IgD-negative memory B cell (primary cell): ENCODE data around the gene PRR12. TPM values are rescaled to one million over a fixed set of nuclear protein-coding genes. Genes with fewer than 3 reads are reported as not detected.

Experiments
- H3K27ac Mint-ChIP-seq, 3 donors: one replicate each; pipeline ENCODE4 v1.8.0; 2020 to 2022; ENCODE audit warnings: mild to moderate bottlenecking in 3 of 3, mixed read lengths in 3 of 3, moderate library complexity in 1 of 3
- H3K27me3 Mint-ChIP-seq: one replicate; pipeline ENCODE4 v1.8.0; 2021; ENCODE audit warnings: mixed read lengths
- H3K36me3 Mint-ChIP-seq: one replicate; pipeline ENCODE4 v1.8.0; 2020; ENCODE audit warnings: mild to moderate bottlenecking, mixed read lengths
- H3K4me1 Mint-ChIP-seq, 3 donors: one replicate each; pipeline ENCODE4 v1.8.0; 2020 to 2022; ENCODE audit warnings: mixed read lengths in 3 of 3, mild to moderate bottlenecking in 1 of 3
- H3K4me3 Mint-ChIP-seq, 4 donors: one replicate each; pipeline ENCODE4 v1.8.0; 2020 to 2022; ENCODE audit warnings: mild to moderate bottlenecking in 4 of 4, mixed read lengths in 4 of 4, moderate library complexity in 3 of 4
- H3K9me3 Mint-ChIP-seq, 3 donors: one replicate each; pipeline ENCODE4 v1.8.0; 2020 to 2021; ENCODE audit warnings: mixed read lengths in 3 of 3, mild to moderate bottlenecking in 1 of 3
- polyA plus RNA-seq: library from polyadenylated mRNA; unstranded; fragments of 300-500 nt; fragmentation: Illumina TruSeq; gene quantifications from one replicate; pipeline ENCODE4 v1.2.3, GENCODE V29; 2021

Gene PRR12
- polyA plus RNA-seq, 1 donor from 2014 or later = 0.70 TPM

DNA sequence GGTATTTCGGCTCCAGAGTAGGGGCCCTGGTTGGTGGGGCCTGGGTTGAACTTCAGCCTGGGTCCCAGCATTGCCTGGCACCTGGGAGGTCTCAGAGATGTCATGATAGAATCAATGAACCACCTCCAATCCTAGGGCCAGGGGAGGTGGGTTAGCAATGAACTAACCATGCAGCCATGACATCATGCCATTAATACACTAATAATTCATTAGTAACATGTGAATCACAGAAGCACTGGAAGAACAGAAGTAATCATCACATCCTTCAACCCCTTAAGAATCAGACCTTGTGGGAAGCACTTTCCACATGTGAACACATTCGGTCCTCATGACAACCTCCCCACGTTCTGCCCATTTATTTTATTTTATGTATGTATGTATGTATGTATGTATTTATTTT, 17.6 kb upstream of the PRR12 start:
- H3K4me1 Mint-ChIP-seq = peaks cover 8 to 17% (median 14%) of the 10 kb centered on the region in 3 donors
- H3K4me3 Mint-ChIP-seq = no peak overlapping the region
- H3K36me3 Mint-ChIP-seq = no peaks in the 10 kb centered on the region
- H3K27ac Mint-ChIP-seq = no peak overlapping the region
- no peaks in the 10 kb centered on the region for H3K27me3 Mint-ChIP-seq
- H3K9me3 Mint-ChIP-seq = no peaks in the 10 kb centered on the region

GRCh38 chr19:49574206-49574755, 16.7 kb upstream of the PRR12 start:
- no peak overlapping the region for H3K27ac Mint-ChIP-seq
- H3K36me3 Mint-ChIP-seq = no peaks in the 10 kb centered on the region
- H3K9me3 Mint-ChIP-seq = no peaks in the 10 kb centered on the region
- H3K27me3 Mint-ChIP-seq = no peaks in the 10 kb centered on the region
- no peak overlapping the region for H3K4me3 Mint-ChIP-seq
- peaks cover 12 to 20% (median 15%) of the 10 kb centered on the region in 3 donors for H3K4me1 Mint-ChIP-seq

DNA sequence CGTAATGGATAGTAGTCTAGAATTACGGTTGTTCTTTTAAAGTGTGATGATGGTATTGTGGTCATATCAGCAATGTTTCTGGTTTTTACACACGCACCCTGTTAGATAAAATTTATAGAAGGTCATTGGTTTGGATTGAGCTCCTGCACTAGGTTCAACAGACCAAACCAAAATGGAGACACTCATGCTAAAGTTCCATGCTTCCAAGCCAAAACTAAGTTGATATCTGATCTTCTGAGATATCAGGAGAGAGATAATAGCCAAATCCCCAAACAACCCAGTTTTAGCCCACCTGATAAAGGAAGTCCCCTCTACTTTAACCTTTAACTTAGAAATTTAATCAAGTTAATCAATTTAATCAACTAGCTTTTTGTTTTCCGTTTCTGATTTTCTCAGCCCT, 11.8 kb upstream of the PRR12 start:
- peaks cover 16 to 20% (median 16%) of the 10 kb centered on the region in 3 donors for H3K4me1 Mint-ChIP-seq
- no peaks in the 10 kb centered on the region for H3K9me3 Mint-ChIP-seq
- H3K4me3 Mint-ChIP-seq = peak overlapping the region; percentile 89 to 99 (median 95)
- no peaks in the 10 kb centered on the region for H3K27me3 Mint-ChIP-seq
- H3K27ac Mint-ChIP-seq = peak overlapping the region in 1 of 3 donors; percentile 64
- H3K36me3 Mint-ChIP-seq = no peaks in the 10 kb centered on the region

DNA sequence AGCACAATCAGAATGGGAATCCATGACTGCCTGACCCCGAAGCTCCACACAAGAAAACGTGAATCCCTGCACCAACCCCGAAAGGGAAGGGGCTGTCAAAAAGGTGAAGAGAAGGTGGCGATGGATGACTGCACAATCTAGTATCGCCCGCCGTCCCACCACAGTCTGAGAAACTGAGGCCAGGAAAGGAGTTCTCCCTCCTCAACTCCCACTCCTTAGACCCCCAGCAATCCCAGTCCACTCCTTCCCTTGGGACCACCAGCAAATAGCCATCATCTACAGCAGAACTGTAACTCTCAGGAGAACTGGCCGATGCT, 11.1 kb upstream of the PRR12 start:
- H3K36me3 Mint-ChIP-seq = no peaks in the 10 kb centered on the region
- no peaks in the 10 kb centered on the region for H3K9me3 Mint-ChIP-seq
- H3K4me1 Mint-ChIP-seq = peaks cover 16 to 20% (median 16%) of the 10 kb centered on the region in 3 donors
- H3K27ac Mint-ChIP-seq = peak overlapping the region; percentile 76 to 94 (median 90)
- peak overlapping the region; percentile 89 to 99 (median 95) for H3K4me3 Mint-ChIP-seq
- no peaks in the 10 kb centered on the region for H3K27me3 Mint-ChIP-seq

GRCh38 chr19:49580264-49581006, 10.5 kb upstream of the PRR12 start, which contains the start of gene NOSIP:
TSS of gene NOSIP (minus strand) at chr19:49580556. CDS start at chr19:49560691, 19,865 bp downstream.
- Mint-ChIP-seq H3K36me3 (no peaks in the 10 kb centered on the region), H3K9me3 (no peaks in the 10 kb centered on the region), H3K4me1 (peaks cover 16 to 20% (median 16%) of the 10 kb centered on the region in 3 donors), H3K27ac (peak within 1 kb of the TSS; percentile 76 to 94 (median 90)), H3K27me3 (no peaks in the 10 kb centered on the region), H3K4me3 (peak within 1 kb of the TSS; percentile 89 to 99 (median 95))

DNA sequence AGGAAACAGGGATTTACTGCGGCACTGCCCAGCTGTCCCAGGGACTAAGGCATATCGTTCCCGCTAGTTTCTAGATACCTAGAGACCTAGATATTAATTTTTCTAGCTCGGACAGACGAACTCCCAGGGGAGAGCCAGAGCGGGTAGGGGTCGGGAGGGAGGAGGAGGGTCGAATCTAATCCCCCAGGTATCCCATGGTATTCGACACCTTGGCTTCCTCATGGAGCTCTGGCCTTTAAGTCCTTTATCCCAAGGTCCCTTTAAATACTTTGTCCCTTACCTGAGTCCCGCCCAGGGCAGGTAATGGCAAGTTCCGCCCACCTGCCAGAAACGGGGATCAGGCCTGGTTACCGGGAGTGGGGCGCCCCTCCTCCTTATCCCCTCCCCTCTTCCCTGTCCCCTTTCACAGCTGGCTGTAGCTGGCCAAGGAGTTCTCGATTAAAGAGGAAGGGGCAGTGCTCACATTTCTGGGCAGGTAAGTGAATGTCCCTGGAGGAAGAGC, 9.9 kb upstream of the PRR12 start, which contains the start of gene PRRG2:
TSS of gene PRRG2 (plus strand) at position 310 of the 502 bp plus-strand sequence. CDS start 1,904 bp downstream, outside the sequence.
- Mint-ChIP-seq H3K4me3 (peak within 1 kb of the TSS; percentile 89 to 99 (median 95)), H3K36me3 (no peaks in the 10 kb centered on the region), H3K9me3 (no peaks in the 10 kb centered on the region), H3K4me1 (peaks cover 16 to 20% (median 16%) of the 10 kb centered on the region in 3 donors), H3K27ac (peak within 1 kb of the TSS; percentile 76 to 94 (median 90)), H3K27me3 (no peaks in the 10 kb centered on the region)

DNA sequence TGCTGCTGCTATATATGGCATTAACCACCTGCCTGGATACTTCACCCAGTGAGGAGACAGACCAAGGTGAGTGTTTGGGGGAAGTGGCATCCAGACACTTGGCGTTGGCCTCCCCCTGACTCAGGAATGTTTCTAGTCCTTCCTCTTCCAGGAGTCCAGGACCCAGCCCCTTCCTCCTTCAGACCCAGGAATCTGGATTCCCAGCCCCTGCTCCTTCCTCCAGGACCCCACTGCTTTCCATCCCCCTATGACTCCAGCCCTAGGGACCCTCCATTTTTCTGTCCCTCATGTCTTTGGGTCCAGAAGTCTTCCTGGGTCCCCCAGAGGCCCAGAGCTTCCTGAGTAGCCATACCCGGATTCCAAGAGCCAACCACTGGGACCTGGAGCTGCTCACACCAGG, 7.7 kb upstream of the PRR12 start:
- no peaks in the 10 kb centered on the region for H3K36me3 Mint-ChIP-seq
- no peak overlapping the region for H3K27ac Mint-ChIP-seq
- H3K27me3 Mint-ChIP-seq = no peaks in the 10 kb centered on the region
- H3K9me3 Mint-ChIP-seq = no peaks in the 10 kb centered on the region
- H3K4me1 Mint-ChIP-seq = peaks cover 15 to 16% (median 16%) of the 10 kb centered on the region in 3 donors
- no peak overlapping the region for H3K4me3 Mint-ChIP-seq

GRCh38 chr19:49585023-49585422, 6.0 kb upstream of the PRR12 start:
- no peak overlapping the region for H3K27ac Mint-ChIP-seq
- H3K27me3 Mint-ChIP-seq = no peaks in the 10 kb centered on the region
- H3K9me3 Mint-ChIP-seq = no peaks in the 10 kb centered on the region
- peaks cover 7 to 12% (median 11%) of the 10 kb centered on the region in 3 donors for H3K4me1 Mint-ChIP-seq
- H3K36me3 Mint-ChIP-seq = peaks cover 2% of the 10 kb centered on the region
- no peak overlapping the region for H3K4me3 Mint-ChIP-seq

GRCh38 chr19:49587227-49587626, 3.8 kb upstream of the PRR12 start:
- H3K27ac Mint-ChIP-seq = no peak overlapping the region
- H3K4me1 Mint-ChIP-seq = peaks cover 0 to 9% (median 7%) of the 10 kb centered on the region in 3 donors
- peak overlapping the region in 2 of 4 donors; percentile 14 to 17 for H3K4me3 Mint-ChIP-seq
- H3K9me3 Mint-ChIP-seq = no peaks in the 10 kb centered on the region
- no peaks in the 10 kb centered on the region for H3K27me3 Mint-ChIP-seq
- H3K36me3 Mint-ChIP-seq = peaks cover 2% of the 10 kb centered on the region

- H3K4me1 Mint-ChIP-seq = peaks cover 4 to 19% (median 14%) of the 10 kb centered on the region in 3 donors
- H3K27ac Mint-ChIP-seq = peak overlapping the region in 2 of 3 donors; percentile 27 to 28
- no peaks in the 10 kb centered on the region for H3K9me3 Mint-ChIP-seq
- peaks cover 2% of the 10 kb centered on the region for H3K36me3 Mint-ChIP-seq
- no peaks in the 10 kb centered on the region for H3K27me3 Mint-ChIP-seq
- peak overlapping the region in 3 of 4 donors; percentile 7 to 78 (median 23) for H3K4me3 Mint-ChIP-seq
Observed at GRCh38 chr19:49588365-49589122, 2.4 kb upstream of the PRR12 start.

DNA sequence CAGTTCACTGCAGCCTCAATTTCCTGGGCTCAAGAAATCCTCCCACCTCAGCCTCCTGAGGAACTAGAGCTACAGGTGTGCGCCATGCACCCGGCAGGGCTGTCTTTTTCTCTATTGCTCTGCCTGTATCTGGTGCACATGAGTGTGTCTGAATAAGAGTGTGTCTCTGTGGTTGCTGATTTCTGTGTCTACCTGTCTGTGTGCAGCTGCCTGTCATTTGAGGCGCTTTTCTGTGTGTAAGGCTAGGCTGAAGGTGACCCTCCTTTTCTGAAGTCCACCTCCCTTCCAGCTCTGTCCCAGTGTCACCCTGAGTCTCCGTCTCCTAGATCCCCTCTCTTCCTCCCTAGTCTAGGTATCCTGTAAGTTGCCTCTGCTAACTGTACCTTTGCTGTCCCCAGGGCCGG, 1.5 kb upstream of the PRR12 start:
- Mint-ChIP-seq H3K27ac (peak overlapping the region in 2 of 3 donors; percentile 64 to 85), H3K27me3 (no peaks in the 10 kb centered on the region), H3K9me3 (no peaks in the 10 kb centered on the region), H3K36me3 (peaks cover 2% of the 10 kb centered on the region), H3K4me3 (peak overlapping the region in 2 of 4 donors; percentile 39 to 56), H3K4me1 (peaks cover 10 to 25% (median 19%) of the 10 kb centered on the region in 3 donors)

DNA sequence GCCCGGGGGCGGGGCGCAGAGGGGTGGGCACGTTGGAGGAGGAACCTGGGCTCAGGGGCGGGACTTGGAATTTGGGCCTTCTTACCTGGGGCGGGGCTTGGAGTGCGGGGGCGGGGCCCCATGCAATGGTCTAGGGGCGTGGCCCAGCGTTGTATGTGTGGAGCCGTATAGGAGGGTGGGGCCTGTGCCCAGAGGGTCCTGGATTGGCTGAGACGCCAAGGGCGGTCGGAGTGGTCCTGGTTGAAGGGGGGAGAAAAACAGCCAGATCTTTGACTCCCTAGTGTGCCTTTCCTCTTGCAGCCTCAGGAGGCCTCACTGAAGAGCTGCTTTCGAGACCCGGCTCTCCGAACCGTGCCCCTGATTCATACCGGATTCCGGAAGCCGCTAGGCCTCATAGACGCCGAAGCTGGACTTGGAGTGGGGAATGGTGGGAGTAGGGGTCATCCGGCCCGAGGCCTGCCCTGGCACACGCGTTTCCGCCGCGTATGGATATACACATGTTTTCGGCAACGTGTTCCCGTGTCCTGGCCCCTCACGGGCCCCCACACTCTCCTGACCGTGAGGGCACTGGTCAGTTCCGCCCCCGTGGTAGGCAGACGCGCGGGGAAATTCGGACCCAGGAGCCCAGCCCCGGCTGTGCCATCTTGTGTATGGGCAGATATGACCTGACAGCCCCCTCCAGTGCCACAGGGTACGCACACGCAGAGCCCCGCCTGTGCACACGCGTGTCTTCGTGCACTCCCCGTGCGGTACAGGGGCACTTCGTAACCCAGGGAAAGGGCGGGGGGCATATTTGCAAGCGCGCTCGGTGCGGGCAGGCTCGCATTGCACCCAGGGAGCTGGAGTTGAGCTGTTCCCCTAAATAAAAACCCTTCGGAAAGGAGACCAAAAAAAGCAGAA, 661 bp upstream of the PRR12 start:
- Mint-ChIP-seq H3K27ac (peak overlapping the region; percentile 85 to 95 (median 92)), H3K9me3 (no peaks in the 10 kb centered on the region), H3K27me3 (no peaks in the 10 kb centered on the region), H3K4me3 (peak overlapping the region; percentile 77 to 97 (median 92)), H3K4me1 (peaks cover 10 to 25% (median 19%) of the 10 kb centered on the region in 3 donors), H3K36me3 (peaks cover 2% of the 10 kb centered on the region)

DNA sequence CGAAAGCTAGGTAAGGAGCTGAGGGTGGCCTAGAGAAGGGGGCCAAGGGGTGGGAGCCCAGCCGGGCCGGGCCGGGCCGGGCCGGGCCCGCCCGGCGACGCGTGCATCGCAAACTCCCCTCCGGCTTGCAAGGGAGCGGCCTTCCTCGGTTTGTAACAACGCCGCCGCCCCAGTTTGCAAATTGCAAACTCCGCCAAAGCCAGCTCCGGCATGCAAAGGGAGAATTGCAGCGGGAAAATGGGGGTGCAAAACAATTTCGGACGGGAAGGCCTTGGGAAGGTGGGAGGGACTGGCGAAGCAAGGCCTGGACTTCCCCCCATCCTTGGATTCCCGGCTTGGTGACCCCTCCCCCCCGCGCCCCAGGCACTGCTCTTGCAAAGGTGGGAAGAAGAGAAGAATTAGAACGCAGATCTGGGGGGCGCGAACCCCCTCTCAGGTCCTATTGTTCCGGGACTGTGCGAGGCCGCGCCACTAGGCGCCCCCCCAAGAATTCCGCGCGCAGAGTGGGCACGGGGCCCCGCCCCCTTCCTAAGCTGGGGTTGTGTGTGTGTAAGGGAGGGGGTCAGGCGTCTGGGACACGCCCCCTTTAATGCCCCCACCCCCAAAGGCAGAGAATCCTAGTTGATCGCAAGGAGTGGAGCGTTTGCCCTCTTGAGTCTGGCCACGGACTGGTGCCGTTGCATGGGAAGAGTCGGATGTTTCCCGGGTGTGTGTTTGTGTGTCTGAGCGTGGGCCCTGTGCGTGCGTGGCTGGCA, 926 bp downstream of the PRR12 start:
- H3K4me1 Mint-ChIP-seq = peaks cover 10 to 25% (median 19%) of the 10 kb centered on the region in 3 donors
- no peaks in the 10 kb centered on the region for H3K9me3 Mint-ChIP-seq
- peak overlapping the region; percentile 87 to 94 (median 92) for H3K27ac Mint-ChIP-seq
- no peaks in the 10 kb centered on the region for H3K27me3 Mint-ChIP-seq
- H3K4me3 Mint-ChIP-seq = peak overlapping the region; percentile 80 to 94 (median 92)
- H3K36me3 Mint-ChIP-seq = peaks cover 2% of the 10 kb centered on the region
